GM12878 (cell line): ENCODE data around the gene ITPRIPL1. TPM values are rescaled to one million over a fixed set of nuclear protein-coding genes. Genes with fewer than 3 reads are reported as not detected.

Experiments used
- ATAC-seq: fragments of 200-7000 bp; cut with Tn5 transposase; 3 replicates; pipeline ENCODE4 v1.9.1; 2020; ENCODE audit warnings: mild to moderate bottlenecking, moderate library complexity
- BruUV-seq: library from RNA; stranded (reverse); fragments of 400-500 nt; replicated peaks from 2 replicates; lab custom pipeline; 2021; lab: Mats Ljungman, UMichigan
- CTCF ChIA-PET: fragments of 300-600 bp; sonication (Branson Sonifier 250); formaldehyde crosslinking; extraction: SDS; loops from one replicate; lab custom pipeline; 2021; ENCODE audit warnings: inconsistent platforms; lab: Yijun Ruan, JAX
- POLR2A ChIA-PET: fragments of 350-600 bp; formaldehyde crosslinking; extraction: SDS; loops from one replicate; lab custom pipeline; 2021; ENCODE audit warnings: inconsistent platforms; lab: Charles Lee
- RAD21 ChIA-PET: fragments of 300-600 bp; sonication (Branson Sonifier 250); formaldehyde crosslinking; loops from one replicate; lab custom pipeline; 2023; ENCODE audit warnings: antibody characterized with exemption; ENCODE audit not compliant: unreplicated experiment; lab: Charles Lee
- SMC1A ChIA-PET: fragments of 300-600 bp; sonication (Branson Sonifier 250); formaldehyde crosslinking; loops from one replicate; lab custom pipeline; 2023; ENCODE audit not compliant: unreplicated experiment, uncharacterized antibody; lab: Charles Lee
- DNase-seq: peaks from one replicate; pipeline ENCODE4 v3.0.0-alpha.2; 2011; ENCODE audit warnings: low read depth, low spot score
- FAIRE-seq: peaks from 3 replicates; lab custom pipeline; 2011; peaks lifted over from hg19 to GRCh38; lab: Jason Lieb, UNC
- H2AFZ ChIP-seq: 2 replicates; pipeline ENCODE4 v1.6.0; 2011; ENCODE audit warnings: low read depth, low read length, control low read depth; ENCODE audit not compliant: control insufficient read depth
- H3K27ac ChIP-seq: 2 replicates; pipeline ENCODE4 v1.5.1; 2011; ENCODE audit warnings: control low read depth; ENCODE audit not compliant: control insufficient read depth, insufficient read depth
- H3K27me3 ChIP-seq, 2 experiments: replicated peaks in 1 of 2; 2 replicates each; pipeline versions ENCODE4 v1.6.0 to v1.6.1; 2011; ENCODE audit warnings: low read length in 1 of 2; ENCODE audit not compliant: control insufficient read depth in 2 of 2, insufficient read depth in 2 of 2
- H3K36me3 ChIP-seq, 2 experiments: 2 replicates each; pipeline ENCODE4 v1.5.1; 2011; ENCODE audit warnings: low read length in 1 of 2; ENCODE audit not compliant: control insufficient read depth in 2 of 2, insufficient read depth in 2 of 2
- H3K4me1 ChIP-seq: 2 replicates; pipeline ENCODE4 v1.6.1; 2011; ENCODE audit warnings: mild to moderate bottlenecking, low read length, moderate library complexity, mixed read lengths; ENCODE audit not compliant: control insufficient read depth, insufficient read depth
- H3K4me2 ChIP-seq: 2 replicates; pipeline ENCODE4 v1.6.0; 2011; ENCODE audit warnings: control low read depth; ENCODE audit not compliant: control insufficient read depth, insufficient read depth
- H3K4me3 ChIP-seq: fragments of 200-600 bp; sonication (generic); 2 replicates; pipeline ENCODE4 v1.5.1; 2016
- H3K79me2 ChIP-seq: 2 replicates; pipeline ENCODE4 v1.6.0; 2011; ENCODE audit warnings: low read length; ENCODE audit not compliant: control insufficient read depth, insufficient read depth
- H3K9ac ChIP-seq: 2 replicates; pipeline ENCODE4 v1.8.0; 2011; ENCODE audit warnings: low read length, control low read depth, mixed read lengths; ENCODE audit not compliant: control insufficient read depth, insufficient read depth
- H3K9me3 ChIP-seq: replicated peaks from 3 replicates; pipeline ENCODE4 v1.5.1; 2011; ENCODE audit warnings: mild to moderate bottlenecking, low read length; ENCODE audit not compliant: control insufficient read depth, insufficient read depth
- H4K20me1 ChIP-seq: 2 replicates; pipeline ENCODE4 v1.6.0; 2011; ENCODE audit not compliant: control insufficient read depth, insufficient read depth
- ASH2L ChIP-seq: fragments of 300-600, 200-600 bp; sonication (generic); IDR thresholded peaks from 2 replicates; pipeline ENCODE4 v1.6.1; 2017; ENCODE audit warnings: low read depth, mild to moderate bottlenecking, borderline replicate concordance
- CBX5 ChIP-seq: sonication (generic); IDR thresholded peaks from 2 replicates; pipeline ENCODE4 v1.6.1; 2016; ENCODE audit warnings: low read depth, moderate library complexity, mild to moderate bottlenecking, inconsistent platforms
- CUX1 ChIP-seq: IDR thresholded peaks from 2 replicates; pipeline ENCODE4 v1.6.1; 2012; ENCODE audit warnings: improper control_type of control experiment, low read depth, low read length; ENCODE audit not compliant: insufficient replicate concordance
- ESRRA ChIP-seq: IDR thresholded peaks from 2 replicates; pipeline ENCODE4 v1.6.1; 2012; ENCODE audit warnings: mild to moderate bottlenecking, low read length, improper control_type of control experiment
- IRF4 ChIP-seq: IDR thresholded peaks from 2 replicates; pipeline ENCODE4 v1.6.1; 2011; ENCODE audit warnings: low read depth, low read length
- KDM1A ChIP-seq: fragments of 200-600 bp; sonication (generic); IDR thresholded peaks from 2 replicates; pipeline ENCODE4 v1.6.1; 2016; ENCODE audit warnings: borderline replicate concordance
- MEF2B ChIP-seq: fragments of 450-650 bp; IDR thresholded peaks from 2 replicates; pipeline ENCODE4 v1.6.1; 2018; ENCODE audit warnings: mild to moderate bottlenecking, moderate library complexity; ENCODE audit not compliant: partially characterized antibody, poor library complexity, severe bottlenecking
- NFYB ChIP-seq: IDR thresholded peaks from 2 replicates; pipeline ENCODE4 v1.6.1; 2011; ENCODE audit warnings: low read depth, mild to moderate bottlenecking, low read length, improper control_type of control experiment, moderate library complexity; ENCODE audit not compliant: insufficient read depth
- NRF1 ChIP-seq: conservative IDR thresholded peaks from 2 replicates; pipeline ENCODE4 v1.6.1; 2011; ENCODE audit warnings: mild to moderate bottlenecking, low read depth, low read length, improper control_type of control experiment
- RAD21 ChIP-seq: IDR thresholded peaks from 2 replicates; pipeline ENCODE4 v1.6.1; 2011; ENCODE audit warnings: mild to moderate bottlenecking, low read depth, low read length, moderate library complexity; ENCODE audit not compliant: insufficient read depth
- RFX5 ChIP-seq: IDR thresholded peaks from 2 replicates; pipeline ENCODE4 v1.6.1; 2011; ENCODE audit warnings: low read depth, low read length, improper control_type of control experiment
- SMARCA5 ChIP-seq: fragments of 450-650 bp; IDR thresholded peaks from 2 replicates; pipeline ENCODE4 v1.6.1; 2017; ENCODE audit warnings: mild to moderate bottlenecking
- TCF12 ChIP-seq: IDR thresholded peaks from 2 replicates; pipeline ENCODE4 v1.6.1; 2011; ENCODE audit warnings: low read depth, mild to moderate bottlenecking, low read length
- TCF3 ChIP-seq: IDR thresholded peaks from 2 replicates; pipeline ENCODE4 v1.6.1; 2012; ENCODE audit warnings: low read depth, mild to moderate bottlenecking, low read length, borderline replicate concordance; ENCODE audit not compliant: insufficient read depth
- USF2 ChIP-seq: IDR thresholded peaks from 2 replicates; pipeline ENCODE4 v1.6.1; 2011; ENCODE audit warnings: low read depth, low read length, improper control_type of control experiment, borderline replicate concordance
- YY1 ChIP-seq: IDR thresholded peaks from 2 replicates; pipeline ENCODE4 v1.6.1; 2011; ENCODE audit warnings: low read depth, mild to moderate bottlenecking, low read length
- ZNF622 ChIP-seq: fragments of 450-650 bp; IDR thresholded peaks from 2 replicates; pipeline ENCODE4 v1.6.1; 2017; ENCODE audit warnings: mild to moderate bottlenecking, inconsistent platforms
- WGBS: methylation state at CpG from one replicate; pipeline ENCODE4 v1.1.6; 2016; ENCODE audit warnings: low lambda C conversion rate; ENCODE audit not compliant: insufficient replicate concordance, insufficient coverage; ENCODE audit errors: missing lambda C conversion rate; 5-methylcytosine and 5-hydroxymethylcytosine counted together
- in situ Hi-C: fragments of 300-500 bp; cut with MboI; formaldehyde crosslinking; loops from 9 replicates; pipeline ENCODE4 v1.14.3; 2018; ENCODE audit warnings: mixed read lengths
- intact Hi-C: fragments of 100-400 bp; cut with micrococcal nuclease; formaldehyde crosslinking; loops from one replicate; pipeline ENCODE4 v1.14.2; 2022; ENCODE audit not compliant: unreplicated experiment
- polyA plus RNA-seq, 11 experiments: library from polyadenylated mRNA; depleted of rRNA in 4 of 11; unstranded in 6 of 11; stranded (reverse) in 5 of 11; fragments of >200 nt; fragmentation: Nextera tagmentation in 4 of 11; fragmentation: Illumina TruSeq in 1 of 11; extraction: Ambion mirVana in 4 of 11; extraction: Trizol in 1 of 11; gene quantifications; 1 replicate in 1 of 11; 2 replicates in 10 of 11; pipeline versions ENCODE4 v1.2.1 to v1.2.3, GENCODE V29; 2011 to 2016; ENCODE audit warnings: inconsistent platforms in 2 of 11, missing spikeins in 2 of 11, low read depth in 1 of 11
- total RNA-seq, 4 experiments: library from RNA; depleted of rRNA in 3 of 4; stranded (reverse); fragments of >200 nt in 3 of 4; fragmentation: Illumina TruSeq in 1 of 4; extraction: Trizol in 1 of 4; gene quantifications; 2 replicates each; pipeline versions ENCODE4 v1.2.1 to v1.2.3, GENCODE V29; 2013 to 2021
- TF ChIP-seq, protein P1 (sequence below): fragments of 450-650 bp; IDR thresholded peaks from 2 replicates; pipeline ENCODE4 v1.6.1; 2018; ENCODE audit warnings: mild to moderate bottlenecking, low read depth, moderate library complexity; ENCODE audit not compliant: partially characterized antibody

Gene ITPRIPL1
- total and polyA plus RNA-seq, 10 of the 15 experiments (the other 5 are each of a cell fraction or from before 2014, with no cell fraction given): 4.9 to 28.7 (median 14.3) TPM

GRCh38 chr2:96354492-96354891 lies 29.4 kb downstream of the ITPRIPL1 start:
- WGBS: 72% methylated on average over 4 of the region's 4 CpGs
- Histone ChIP-seq H3K27ac (no peak overlapping the region), H4K20me1 (no peaks in the 10 kb centered on the region), H3K4me3 (no peak overlapping the region), H3K9me3 (no peaks in the 10 kb centered on the region), H3K36me3 (peaks cover 33 to 50% of the 10 kb centered on the region in 2 experiments), H3K9ac (no peak overlapping the region), H3K4me2 (no peak overlapping the region), H3K4me1 (no peaks in the 10 kb centered on the region), H2AFZ (no peak overlapping the region), H3K79me2 (no peaks in the 10 kb centered on the region), H3K27me3 (no peaks in the 10 kb centered on the region)
- CTCF ChIA-PET: interaction anchor here (1.2 kb wide), 1 partner anchor 154 kb away, joined by 3 read pairs; no protein-coding TSS in a partner anchor
- POLR2A ChIA-PET: no interaction called here
- in situ Hi-C loops: no loop called here
- ATAC-seq: no peak
- intact Hi-C loops: no loop called here
- no peak for DNase-seq
- BruUV-seq: no TSS peak
- SMC1A ChIA-PET: no interaction called here
- TF ChIP-seq KDM1A (no peak), YY1 (no peak), IRF4 (no peak), RFX5 (no peak), ASH2L (no peak), CUX1 (no peak), NFYB (no peak), CBX5 (no peak), TCF3 (no peak), MEF2B (no peak), RAD21 (no peak), USF2 (no peak), ESRRA (no peak), SMARCA5 (no peak), NRF1 (no peak), ZNF622 (no peak), TCF12 (no peak)
- TF ChIP-seq, protein P1, sequence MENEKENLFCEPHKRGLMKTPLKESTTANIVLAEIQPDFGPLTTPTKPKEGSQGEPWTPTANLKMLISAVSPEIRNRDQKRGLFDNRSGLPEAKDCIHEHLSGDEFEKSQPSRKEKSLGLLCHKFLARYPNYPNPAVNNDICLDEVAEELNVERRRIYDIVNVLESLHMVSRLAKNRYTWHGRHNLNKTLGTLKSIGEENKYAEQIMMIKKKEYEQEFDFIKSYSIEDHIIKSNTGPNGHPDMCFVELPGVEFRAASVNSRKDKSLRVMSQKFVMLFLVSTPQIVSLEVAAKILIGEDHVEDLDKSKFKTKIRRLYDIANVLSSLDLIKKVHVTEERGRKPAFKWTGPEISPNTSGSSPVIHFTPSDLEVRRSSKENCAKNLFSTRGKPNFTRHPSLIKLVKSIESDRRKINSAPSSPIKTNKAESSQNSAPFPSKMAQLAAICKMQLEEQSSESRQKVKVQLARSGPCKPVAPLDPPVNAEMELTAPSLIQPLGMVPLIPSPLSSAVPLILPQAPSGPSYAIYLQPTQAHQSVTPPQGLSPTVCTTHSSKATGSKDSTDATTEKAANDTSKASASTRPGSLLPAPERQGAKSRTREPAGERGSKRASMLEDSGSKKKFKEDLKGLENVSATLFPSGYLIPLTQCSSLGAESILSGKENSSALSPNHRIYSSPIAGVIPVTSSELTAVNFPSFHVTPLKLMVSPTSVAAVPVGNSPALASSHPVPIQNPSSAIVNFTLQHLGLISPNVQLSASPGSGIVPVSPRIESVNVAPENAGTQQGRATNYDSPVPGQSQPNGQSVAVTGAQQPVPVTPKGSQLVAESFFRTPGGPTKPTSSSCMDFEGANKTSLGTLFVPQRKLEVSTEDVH: no peak
- FAIRE-seq: no peak
- RAD21 ChIA-PET: no interaction called here
